Breast epithelium (tissue), 3 donors: ENCODE results near the gene ZNF514.

Source experiments
- POLR2A ChIP-seq: fragments of 450-650 bp; IDR thresholded peaks from one replicate; pipeline ENCODE4 v1.6.1; 2016; ENCODE audit warnings: antibody characterized with exemption, mild to moderate bottlenecking, moderate library complexity
- TF ChIP-seq, protein P1 (sequence below), 3 donors: fragments of 450-650 bp; IDR thresholded peaks; one replicate each; pipeline ENCODE4 v1.5.1; 2016 to 2017; ENCODE audit warnings: antibody characterized with exemption in 3 of 3, mild to moderate bottlenecking in 3 of 3, moderate library complexity in 3 of 3

GRCh38 chr2:95113464-95113863 lies 46.2 kb downstream of the ZNF514 start:
- TF ChIP-seq, protein P1, sequence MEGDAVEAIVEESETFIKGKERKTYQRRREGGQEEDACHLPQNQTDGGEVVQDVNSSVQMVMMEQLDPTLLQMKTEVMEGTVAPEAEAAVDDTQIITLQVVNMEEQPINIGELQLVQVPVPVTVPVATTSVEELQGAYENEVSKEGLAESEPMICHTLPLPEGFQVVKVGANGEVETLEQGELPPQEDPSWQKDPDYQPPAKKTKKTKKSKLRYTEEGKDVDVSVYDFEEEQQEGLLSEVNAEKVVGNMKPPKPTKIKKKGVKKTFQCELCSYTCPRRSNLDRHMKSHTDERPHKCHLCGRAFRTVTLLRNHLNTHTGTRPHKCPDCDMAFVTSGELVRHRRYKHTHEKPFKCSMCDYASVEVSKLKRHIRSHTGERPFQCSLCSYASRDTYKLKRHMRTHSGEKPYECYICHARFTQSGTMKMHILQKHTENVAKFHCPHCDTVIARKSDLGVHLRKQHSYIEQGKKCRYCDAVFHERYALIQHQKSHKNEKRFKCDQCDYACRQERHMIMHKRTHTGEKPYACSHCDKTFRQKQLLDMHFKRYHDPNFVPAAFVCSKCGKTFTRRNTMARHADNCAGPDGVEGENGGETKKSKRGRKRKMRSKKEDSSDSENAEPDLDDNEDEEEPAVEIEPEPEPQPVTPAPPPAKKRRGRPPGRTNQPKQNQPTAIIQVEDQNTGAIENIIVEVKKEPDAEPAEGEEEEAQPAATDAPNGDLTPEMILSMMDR (IDR thresholded peaks at IDR 0.05): no peak
- no peak for TF ChIP-seq POLR2A
